Heart right ventricle (tissue), 16 donors: ENCODE measurements around the gene OR2A2. TPM values are rescaled to one million over a fixed set of nuclear protein-coding genes. Genes with fewer than 3 reads are reported as not detected.

Experiments used
- ATAC-seq, 8 donors: fragments of 200-7000 bp; cut with Tn5 transposase; one replicate each; pipeline ENCODE4 v1.9.1; 2020; ENCODE audit warnings: mild to moderate bottlenecking in 8 of 8, moderate library complexity in 8 of 8, moderate number of reproducible peaks in 1 of 8
- DNase-seq, 2 donors: peaks; one replicate each; pipeline ENCODE4 v3.0.0-alpha.2; 2020
- H3K27ac ChIP-seq, 10 donors: fragments of 200-600 bp; sonication (generic) in 2 of 10; one replicate each; pipeline versions ENCODE4 v1.5.0 to v1.8.0; 2020 to 2022; ENCODE audit warnings: mild to moderate bottlenecking in 3 of 10
- H3K27me3 ChIP-seq, 7 donors: fragments of 200-600 bp; one replicate each; pipeline ENCODE4 v1.8.0; 2021 to 2022; ENCODE audit warnings: mild to moderate bottlenecking in 2 of 7
- H3K36me3 ChIP-seq, 9 donors: fragments of 200-600 bp; sonication (generic) in 1 of 9; one replicate each; pipeline versions ENCODE4 v1.5.0 to v1.8.0; 2020 to 2022; ENCODE audit warnings: mild to moderate bottlenecking in 2 of 9
- H3K4me1 ChIP-seq, 9 donors: fragments of 200-600 bp; sonication (generic) in 1 of 9; one replicate each; pipeline versions ENCODE4 v1.5.0 to v1.8.0; 2020 to 2022; ENCODE audit warnings: mild to moderate bottlenecking in 4 of 9
- H3K4me3 ChIP-seq, 10 donors: fragments of 200-600 bp; sonication (generic) in 2 of 10; one replicate each; pipeline versions ENCODE4 v1.5.0 to v1.8.0; 2020 to 2022; ENCODE audit warnings: mild to moderate bottlenecking in 7 of 10, moderate library complexity in 2 of 10
- H3K9me3 ChIP-seq, 11 donors: fragments of 200-600 bp in 10 of 11; sonication (generic) in 2 of 11; one replicate each; pipeline versions ENCODE4 v1.5.0 to v1.8.0; 2013 to 2022; ENCODE audit warnings: mild to moderate bottlenecking in 2 of 11, control low read depth in 1 of 11, moderate library complexity in 1 of 11
- CTCF ChIP-seq, 9 donors: fragments of 200-600 bp; sonication (generic) in 2 of 9; IDR thresholded peaks; one replicate each; pipeline versions ENCODE4 v1.5.0 to v1.8.0; 2021 to 2022; ENCODE audit warnings: antibody characterized with exemption in 9 of 9, mild to moderate bottlenecking in 5 of 9, moderate library complexity in 1 of 9
- WGBS, 2 donors: extraction: QIAGEN DNeasy Blood & Tissue Kit; methylation state at CpG; one replicate each; pipeline ENCODE4 v1.1.7; 2013; ENCODE audit warnings: inconsistent platforms in 1 of 2; 5-methylcytosine and 5-hydroxymethylcytosine counted together
- intact Hi-C, 10 donors: fragments of 100-400 bp; cut with DNase I; formaldehyde crosslinking; loops; one replicate each; pipeline versions ENCODE4 v1.11.1 to v1.14.2; 2022
- polyA plus RNA-seq, 2 donors: library from polyadenylated mRNA; stranded (reverse); fragments of 200-250 nt; gene quantifications; one replicate each; pipeline ENCODE4 v1.2.3, GENCODE V29; 2013
- total RNA-seq, 10 donors: library from RNA; stranded (reverse); fragmentation: NEBNext Ultra II Directional in 3 of 10; extraction: Animal tissue kit (Norgen Biotek cat#: 25700) in 3 of 10; gene quantifications; one replicate each; pipeline versions ENCODE4 v1.2.1 to v1.2.4, GENCODE V29; 2021 to 2023
- donor health status: Arrhythmogenic right ventricular cardiomyopathy.
- donor health status: ischemic (EF 13 %, LVEDD 7.1; RV severe dilation, severe dysfunction).
- donor health status: healthy with polysubstance abuse.
- donor health status: DM: no; HTN: yes; CAD: no.
- donor health status: DM: no; HTN: no; CAD: no.
- donor health status: ischemic (EF 25% LVEDD 6.9; RV normal size, moderate dysfunction).
- donor health status: ischemic (EF 25% LVEDD 5.7; RV mildly dilated, moderate dysfunction).
- donor health status: healthy.
- donor health status: DM: yes; HTN: yes; CAD: no.
- donor health status: Ischemic cardiomyopathy.
- donor health status: ischemic (EF 35%, LVEDD 5.7; RV mildly dilated, moderate dysfunction).
- donor health status: nonischemic (EF 11% LVEDD 7.7; RV severe dilation, severe dysfunction).
- donor health status: DM: yes; HTN: yes; CAD: no.
- donor health status: PGD.
- donor health status: ischemic (EF 29% LVEDD 5.4; RV normal size, mild dysfunction).
- donor health status: nonischemic (EF 23%, LVEDD 6.1; RV moderate dilation, normal function).

The OR2A2 gene
- total and polyA plus RNA-seq, 12 donors: not detected

GRCh38 chr7:144074374-144074773 lies 35.0 kb upstream of the OR2A2 start:
- intact Hi-C loops: no loop called here
- TF ChIP-seq CTCF (IDR thresholded peaks at IDR 0.05): no peak
- WGBS, 2 donors: 89 to 90% methylated on average over 8 of the region's 8 CpGs

GRCh38 chr7:144085978-144086377 lies 23.4 kb upstream of the OR2A2 start, which contains the start of gene OR2A12:
OR2A12 (plus strand) TSS chr7:144086278; CDS start chr7:144095108, 8,830 bp downstream.
- WGBS, 2 donors: 81 to 86% methylated on average over 2 of the region's 2 CpGs
- intact Hi-C loops: no loop called here
- H3K4me1 ChIP-seq: no peaks in the 10 kb centered on the region

More at GRCh38 chr7:144074374-144074773, 35.0 kb upstream of the OR2A2 start:
- Histone ChIP-seq H3K27ac (no peak overlapping the region), H3K27me3 (no peaks in the 10 kb centered on the region), H3K4me3 (no peak overlapping the region), H3K4me1 (no peaks in the 10 kb centered on the region), H3K9me3 (no peaks in the 10 kb centered on the region), H3K36me3 (no peaks in the 10 kb centered on the region)
- ATAC-seq: no peak
- no peak for DNase-seq

GRCh38 chr7:144086730-144087129 lies 22.7 kb upstream of the OR2A2 start:
- DNase-seq: no peak
- Histone ChIP-seq H3K4me3 (no peak overlapping the region), H3K9me3 (peaks cover 0 to 11% (median 0%) of the 10 kb centered on the region in 11 donors), H3K4me1 (no peaks in the 10 kb centered on the region), H3K36me3 (no peaks in the 10 kb centered on the region), H3K27ac (no peak overlapping the region), H3K27me3 (no peaks in the 10 kb centered on the region)
- no peak for TF ChIP-seq CTCF (IDR thresholded peaks at IDR 0.05)
- intact Hi-C loops: no loop called here
- ATAC-seq: no peak
- WGBS, 2 donors: 63 to 65% methylated on average over 4 of the region's 4 CpGs

More at GRCh38 chr7:144085978-144086377, 23.4 kb upstream of the OR2A2 start, which contains the start of gene OR2A12:
- Histone ChIP-seq H3K27me3 (no peaks in the 10 kb centered on the region), H3K9me3 (peaks cover 0 to 6% (median 0%) of the 10 kb centered on the region in 11 donors), H3K4me3 (no peak within 1 kb of the TSS), H3K27ac (no peak within 1 kb of the TSS), H3K36me3 (no peaks in the 10 kb centered on the region)
- no peak for TF ChIP-seq CTCF (IDR thresholded peaks at IDR 0.05)
- ATAC-seq (no peak), DNase-seq (no peak)

- no peaks in the 10 kb centered on the region for H3K36me3 ChIP-seq
- no peak for TF ChIP-seq CTCF (IDR thresholded peaks at IDR 0.05)
- no peak for ATAC-seq
- H3K4me3 ChIP-seq: no peak overlapping the region
- H3K4me1 ChIP-seq: no peaks in the 10 kb centered on the region
- H3K27me3 ChIP-seq: no peaks in the 10 kb centered on the region
- WGBS, 2 donors: 70 to 78% methylated on average over 1 of the region's 1 CpG
- H3K27ac ChIP-seq: no peak overlapping the region
- intact Hi-C loops: no loop called here
- DNase-seq: no peak
- H3K9me3 ChIP-seq: peaks cover 0 to 16% (median 0%) of the 10 kb centered on the region in 11 donors
These were observed 22.2 kb upstream of the OR2A2 start for GRCh38 chr7:144087230-144087629.
